ENCODE results near the gene CACHD1. TPM values are rescaled to one million over a fixed set of nuclear protein-coding genes. Genes with fewer than 3 reads are reported as not detected.

Gene CACHD1
- total and polyA plus RNA-seq, 8 donors, result 2.9 to 7.1 (median 5.2) TPM

GRCh38 chr1:64680599-64680998 is 210.7 kb downstream of the CACHD1 start:
- Histone ChIP-seq H3K9me3 (no peaks in the 10 kb centered on the region), H3K4me1 (no peaks in the 10 kb centered on the region), H3K27ac (no peak overlapping the region), H3K27me3 (no peaks in the 10 kb centered on the region), H3K4me3 (no peak overlapping the region), H3K36me3 (peaks cover 0 to 12% (median 7%) of the 10 kb centered on the region in 3 donors)
- ATAC-seq, result no peak
- WGBS, 2 donors, result 90 to 93% methylated on average over 2 of the region's 2 CpGs
- DNase-seq, result no peak
- intact Hi-C loops (cut with DNase I), result no loop called here
- TF ChIP-seq, protein P1, sequence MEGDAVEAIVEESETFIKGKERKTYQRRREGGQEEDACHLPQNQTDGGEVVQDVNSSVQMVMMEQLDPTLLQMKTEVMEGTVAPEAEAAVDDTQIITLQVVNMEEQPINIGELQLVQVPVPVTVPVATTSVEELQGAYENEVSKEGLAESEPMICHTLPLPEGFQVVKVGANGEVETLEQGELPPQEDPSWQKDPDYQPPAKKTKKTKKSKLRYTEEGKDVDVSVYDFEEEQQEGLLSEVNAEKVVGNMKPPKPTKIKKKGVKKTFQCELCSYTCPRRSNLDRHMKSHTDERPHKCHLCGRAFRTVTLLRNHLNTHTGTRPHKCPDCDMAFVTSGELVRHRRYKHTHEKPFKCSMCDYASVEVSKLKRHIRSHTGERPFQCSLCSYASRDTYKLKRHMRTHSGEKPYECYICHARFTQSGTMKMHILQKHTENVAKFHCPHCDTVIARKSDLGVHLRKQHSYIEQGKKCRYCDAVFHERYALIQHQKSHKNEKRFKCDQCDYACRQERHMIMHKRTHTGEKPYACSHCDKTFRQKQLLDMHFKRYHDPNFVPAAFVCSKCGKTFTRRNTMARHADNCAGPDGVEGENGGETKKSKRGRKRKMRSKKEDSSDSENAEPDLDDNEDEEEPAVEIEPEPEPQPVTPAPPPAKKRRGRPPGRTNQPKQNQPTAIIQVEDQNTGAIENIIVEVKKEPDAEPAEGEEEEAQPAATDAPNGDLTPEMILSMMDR (IDR thresholded peaks at IDR 0.05), result no peak
- FAIRE-seq, result no peak

GRCh38 chr1:64681043-64681442 is 211.1 kb downstream of the CACHD1 start:
- no peak for FAIRE-seq

GRCh38 chr1:64683419-64683818 is 213.5 kb downstream of the CACHD1 start:
- no peak for FAIRE-seq
- TF ChIP-seq, protein P1 (IDR thresholded peaks at IDR 0.05), result no peak
- peaks cover 0 to 8% (median 5%) of the 10 kb centered on the region in 3 donors for H3K4me1 ChIP-seq
- peaks cover 0 to 12% (median 7%) of the 10 kb centered on the region in 3 donors for H3K36me3 ChIP-seq
- H3K27me3 ChIP-seq, result no peaks in the 10 kb centered on the region
- no peak for DNase-seq
- H3K9me3 ChIP-seq, result no peaks in the 10 kb centered on the region
- no peak for ATAC-seq
- WGBS, 2 donors, result 84 to 93% methylated on average over 2 of the region's 2 CpGs
- intact Hi-C loops (cut with DNase I), result no loop called here
- H3K27ac ChIP-seq, result no peak overlapping the region
- no peak overlapping the region for H3K4me3 ChIP-seq

More at GRCh38 chr1:64681043-64681442, 211.1 kb downstream of the CACHD1 start:
- Histone ChIP-seq H3K27me3 (no peaks in the 10 kb centered on the region), H3K9me3 (no peaks in the 10 kb centered on the region), H3K4me3 (no peak overlapping the region), H3K4me1 (no peaks in the 10 kb centered on the region), H3K36me3 (peaks cover 0 to 12% (median 7%) of the 10 kb centered on the region in 3 donors), H3K27ac (no peak overlapping the region)
- TF ChIP-seq, protein P1 (IDR thresholded peaks at IDR 0.05), result no peak
- ATAC-seq (no peak), DNase-seq (no peak)
- 94 to 96% methylated on average over 5 of the region's 5 CpGs for WGBS, 2 donors
- intact Hi-C loops (cut with DNase I), result no loop called here

DNA sequence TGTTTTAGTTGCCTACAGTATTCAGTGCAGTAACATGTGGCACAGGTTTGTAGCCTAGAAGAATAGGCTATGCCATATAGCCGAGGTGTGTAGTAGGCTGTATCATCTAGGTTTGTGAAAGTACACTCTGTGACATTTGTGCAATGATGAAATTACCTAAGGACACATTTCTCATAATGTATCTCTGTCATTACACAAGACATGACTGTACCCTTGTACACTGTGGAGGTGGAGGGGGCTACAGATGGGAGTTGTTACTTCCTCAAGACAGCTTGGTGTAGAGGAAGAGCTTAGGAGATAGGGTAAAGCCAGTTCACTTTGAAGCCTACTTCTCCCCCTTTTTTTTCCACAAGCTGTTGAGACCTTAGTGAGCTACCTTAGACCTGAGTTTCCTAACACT is 215.3 kb downstream of the CACHD1 start:
- Histone ChIP-seq H3K27ac (no peak overlapping the region), H3K9me3 (no peaks in the 10 kb centered on the region), H3K4me3 (no peak overlapping the region), H3K4me1 (peaks cover 0 to 8% (median 5%) of the 10 kb centered on the region in 3 donors), H3K27me3 (no peaks in the 10 kb centered on the region), H3K36me3 (peaks cover 0 to 12% (median 7%) of the 10 kb centered on the region in 3 donors)
- FAIRE-seq (no peak), ATAC-seq (no peak), DNase-seq (no peak)
- WGBS, 2 donors, result 62 to 89% methylated on average over 1 of the region's 1 CpG
- intact Hi-C loops (cut with DNase I), result loop anchor here in 1 of 3 donors (5.0 kb wide), 1 partner anchor 137 kb away; no protein-coding TSS in a partner anchor
- TF ChIP-seq, protein P1 (IDR thresholded peaks at IDR 0.05), result no peak

DNA sequence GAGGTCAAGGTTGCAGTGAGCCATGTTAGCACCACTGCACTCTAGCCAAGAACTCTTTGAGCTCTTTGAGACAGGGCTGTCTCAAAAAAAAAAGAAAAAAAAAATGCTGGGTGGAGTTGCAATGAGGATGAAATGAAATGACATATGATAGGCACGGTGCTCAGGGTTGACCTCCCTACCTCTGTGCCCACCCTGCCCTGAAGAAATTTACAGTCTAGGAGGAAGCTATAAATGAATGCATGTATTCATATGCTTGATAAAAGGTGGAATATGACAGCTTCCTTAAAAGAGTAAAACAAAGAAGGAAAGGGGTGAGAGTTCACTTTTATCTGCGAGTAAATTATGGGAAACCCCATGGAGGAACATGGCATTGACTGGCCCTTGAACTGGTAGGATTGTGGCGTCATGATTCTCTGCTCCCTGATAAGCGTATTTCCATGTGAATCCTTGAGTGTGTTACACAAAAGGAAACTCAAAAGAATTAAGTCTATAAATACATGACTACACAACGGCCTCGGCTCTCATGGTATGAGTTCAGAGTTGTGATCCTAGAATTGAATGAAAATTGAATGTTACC is 215.9 kb downstream of the CACHD1 start:
- ATAC-seq (no peak), DNase-seq (no peak), FAIRE-seq (no peak)
- intact Hi-C loops (cut with DNase I), result loop anchor here in 1 of 3 donors (5.0 kb wide), 1 partner anchor 136 kb away; no protein-coding TSS in a partner anchor
- peaks cover 0 to 8% (median 5%) of the 10 kb centered on the region in 3 donors for H3K4me1 ChIP-seq
- 84 to 85% methylated on average over 6 of the region's 6 CpGs for WGBS, 2 donors
- H3K27me3 ChIP-seq, result no peaks in the 10 kb centered on the region
- TF ChIP-seq, protein P1 (IDR thresholded peaks at IDR 0.05), result no peak
- no peak overlapping the region for H3K27ac ChIP-seq
- H3K9me3 ChIP-seq, result no peaks in the 10 kb centered on the region
- H3K4me3 ChIP-seq, result no peak overlapping the region
- H3K36me3 ChIP-seq, result peaks cover 0 to 12% (median 7%) of the 10 kb centered on the region in 3 donors
